ENCODE results near the gene BTNL2. TPM values are rescaled to one million over a fixed set of nuclear protein-coding genes. Genes with fewer than 3 reads are reported as not detected.
A peak's percentile ranks its signal among the peaks of the same experiment; 100 is the strongest.

The BTNL2 gene
- total RNA-seq, 1 donor from 2014 or later: 0.26 TPM

- Histone ChIP-seq H3K4me3 (ENCODE audit: low read depth, low read length) (no peak overlapping the region), H3K36me3 (ENCODE audit: control insufficient read depth, insufficient read depth, low read length) (no peaks in the 10 kb centered on the region), H3K27me3 (ENCODE audit: control insufficient read depth, insufficient read depth, low read length) (no peaks in the 10 kb centered on the region)
- TF ChIP-seq, protein P1, sequence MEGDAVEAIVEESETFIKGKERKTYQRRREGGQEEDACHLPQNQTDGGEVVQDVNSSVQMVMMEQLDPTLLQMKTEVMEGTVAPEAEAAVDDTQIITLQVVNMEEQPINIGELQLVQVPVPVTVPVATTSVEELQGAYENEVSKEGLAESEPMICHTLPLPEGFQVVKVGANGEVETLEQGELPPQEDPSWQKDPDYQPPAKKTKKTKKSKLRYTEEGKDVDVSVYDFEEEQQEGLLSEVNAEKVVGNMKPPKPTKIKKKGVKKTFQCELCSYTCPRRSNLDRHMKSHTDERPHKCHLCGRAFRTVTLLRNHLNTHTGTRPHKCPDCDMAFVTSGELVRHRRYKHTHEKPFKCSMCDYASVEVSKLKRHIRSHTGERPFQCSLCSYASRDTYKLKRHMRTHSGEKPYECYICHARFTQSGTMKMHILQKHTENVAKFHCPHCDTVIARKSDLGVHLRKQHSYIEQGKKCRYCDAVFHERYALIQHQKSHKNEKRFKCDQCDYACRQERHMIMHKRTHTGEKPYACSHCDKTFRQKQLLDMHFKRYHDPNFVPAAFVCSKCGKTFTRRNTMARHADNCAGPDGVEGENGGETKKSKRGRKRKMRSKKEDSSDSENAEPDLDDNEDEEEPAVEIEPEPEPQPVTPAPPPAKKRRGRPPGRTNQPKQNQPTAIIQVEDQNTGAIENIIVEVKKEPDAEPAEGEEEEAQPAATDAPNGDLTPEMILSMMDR (IDR thresholded peaks at IDR 0.05; ENCODE audit: insufficient read depth, low read length, severe bottlenecking): no peak
- DNase-seq (ENCODE audit: low read depth) (no peak), FAIRE-seq (no peak)
Measured at GRCh38 chr6:32375739-32376529, 31.0 kb downstream of the BTNL2 start.

DNA sequence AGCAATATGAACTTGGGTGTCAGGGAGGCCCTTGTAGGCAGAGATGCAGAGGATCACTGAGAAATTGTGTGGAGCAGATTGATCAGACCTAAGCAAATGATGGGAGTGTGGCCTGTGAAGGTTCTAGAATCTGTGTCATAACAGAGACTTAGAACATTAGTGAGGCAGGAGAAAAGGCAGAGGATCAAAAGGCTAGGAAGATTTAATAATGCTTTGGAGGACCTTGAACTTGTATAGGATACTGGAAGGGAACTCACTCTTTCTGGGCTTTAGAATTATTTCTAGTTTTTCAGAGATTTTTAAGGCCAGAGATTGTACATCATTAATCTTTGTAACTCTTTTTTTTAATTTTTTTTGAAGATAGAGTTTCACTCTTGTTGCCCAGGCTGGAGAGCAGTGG is 35.2 kb downstream of the BTNL2 start, which contains the start of gene TSBP1:
Gene TSBP1 (minus strand): TSS at position 101 of the 400 bp plus-strand sequence. CDS start 197 bp downstream, outside the sequence.
- DNase-seq (ENCODE audit: low read depth): no peak
- Histone ChIP-seq H3K36me3 (ENCODE audit: control insufficient read depth, insufficient read depth, low read length) (no peaks in the 10 kb centered on the region), H3K27me3 (ENCODE audit: control insufficient read depth, insufficient read depth, low read length) (peaks cover 2% of the 10 kb centered on the region), H3K4me3 (ENCODE audit: low read depth, low read length) (no peak within 1 kb of the TSS)
- no peak for FAIRE-seq
- TF ChIP-seq, protein P1 (IDR thresholded peaks at IDR 0.05; ENCODE audit: insufficient read depth, low read length, severe bottlenecking): no peak

GRCh38 chr6:32371229-32371628 is 35.8 kb downstream of the BTNL2 start:
- TF ChIP-seq, protein P1 (IDR thresholded peaks at IDR 0.05; ENCODE audit: insufficient read depth, low read length, severe bottlenecking): no peak
- no peak for FAIRE-seq

GRCh38 chr6:32370505-32370904 is 36.5 kb downstream of the BTNL2 start:
- Histone ChIP-seq H3K36me3 (ENCODE audit: control insufficient read depth, insufficient read depth, low read length) (no peaks in the 10 kb centered on the region), H3K27me3 (ENCODE audit: control insufficient read depth, insufficient read depth, low read length) (peaks cover 3% of the 10 kb centered on the region), H3K4me3 (ENCODE audit: low read depth, low read length) (no peak overlapping the region)
- no peak for FAIRE-seq
- peak; percentile 64 for DNase-seq (ENCODE audit: low read depth)
- TF ChIP-seq, protein P1 (IDR thresholded peaks at IDR 0.05; ENCODE audit: insufficient read depth, low read length, severe bottlenecking): no peak

More at GRCh38 chr6:32371229-32371628, 35.8 kb downstream of the BTNL2 start:
- DNase-seq (ENCODE audit: low read depth): peak; percentile 14
- Histone ChIP-seq H3K27me3 (ENCODE audit: control insufficient read depth, insufficient read depth, low read length) (peaks cover 3% of the 10 kb centered on the region), H3K36me3 (ENCODE audit: control insufficient read depth, insufficient read depth, low read length) (no peaks in the 10 kb centered on the region), H3K4me3 (ENCODE audit: low read depth, low read length) (no peak overlapping the region)

DNA sequence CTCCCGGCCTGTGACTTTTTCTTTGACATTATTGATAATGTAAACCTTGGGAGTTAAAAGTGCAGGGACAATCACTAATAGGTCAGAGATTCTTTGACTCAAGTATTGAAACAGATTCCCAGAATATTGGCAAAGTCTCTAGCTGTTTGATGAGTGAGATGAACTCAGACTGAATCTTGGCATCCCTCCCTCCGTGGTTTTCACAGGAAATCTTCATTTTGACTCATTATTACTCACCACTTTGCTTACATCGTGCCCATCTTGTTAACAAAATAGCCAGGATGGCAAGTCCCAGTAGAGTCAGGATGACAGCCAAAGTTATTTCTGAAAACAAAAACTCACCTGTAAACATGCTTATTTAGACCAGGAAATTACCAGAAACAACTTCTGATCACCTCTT is 37.3 kb downstream of the BTNL2 start:
- Histone ChIP-seq H3K36me3 (ENCODE audit: control insufficient read depth, insufficient read depth, low read length) (no peaks in the 10 kb centered on the region), H3K27me3 (ENCODE audit: control insufficient read depth, insufficient read depth, low read length) (peaks cover 3% of the 10 kb centered on the region), H3K4me3 (ENCODE audit: low read depth, low read length) (no peak overlapping the region)
- DNase-seq (ENCODE audit: low read depth) (peak; percentile 96), FAIRE-seq (no peak)
- TF ChIP-seq, protein P1 (IDR thresholded peaks at IDR 0.05; ENCODE audit: insufficient read depth, low read length, severe bottlenecking): no peak
